ENCODE measurements around the gene SGCA. TPM values are rescaled to one million over a fixed set of nuclear protein-coding genes. Genes with fewer than 3 reads are reported as not detected.

Gene SGCA
- total RNA-seq, 4 donors from 2014 or later: 2.1 to 5.8 (median 4.0) TPM

GRCh38 chr17:50177983-50178834 lies 12.4 kb downstream of the SGCA start:
- no peaks in the 10 kb centered on the region for H3K36me3 ChIP-seq
- no peak for DNase-seq (ENCODE audit: low spot score in 2 of 2)

GRCh38 chr17:50180111-50180510 lies 14.3 kb downstream of the SGCA start:
- Histone ChIP-seq H3K9me3 (no peaks in the 10 kb centered on the region), H3K27me3 (no peaks in the 10 kb centered on the region), H3K4me3 (no peak overlapping the region), H3K36me3 (no peaks in the 10 kb centered on the region), H3K4me1 (peaks cover 71% of the 10 kb centered on the region), H3K27ac (no peak overlapping the region)
- whole genome bisulfite sequencing: 86% methylated on average over 4 of the region's 4 CpGs
- DNase-seq (ENCODE audit: low spot score in 2 of 2): no peak
- TF ChIP-seq POLR2A (IDR thresholded peaks at IDR 0.05): no peak
- no peak for TF ChIP-seq CTCF (IDR thresholded peaks at IDR 0.05)
- TF ChIP-seq EP300 (IDR thresholded peaks at IDR 0.05): no peak
- no peak for TF ChIP-seq POLR2AphosphoS5 (IDR thresholded peaks at IDR 0.05)

More at GRCh38 chr17:50177983-50178834, 12.4 kb downstream of the SGCA start:
- Histone ChIP-seq H3K4me3 (no peak overlapping the region), H3K27me3 (no peaks in the 10 kb centered on the region), H3K27ac (peak overlapping the region; percentile 74), H3K9me3 (no peaks in the 10 kb centered on the region), H3K4me1 (peaks cover 55% of the 10 kb centered on the region)
- TF ChIP-seq EP300 (IDR thresholded peaks at IDR 0.05): no peak
- TF ChIP-seq CTCF (IDR thresholded peaks at IDR 0.05): peak; percentile 13 to 35
- 11% methylated on average over 14 of the region's 22 CpGs for WGBS

GRCh38 chr17:50180620-50181019 lies 14.8 kb downstream of the SGCA start:
- H3K9me3 ChIP-seq: no peaks in the 10 kb centered on the region
- WGBS: 86% methylated on average over 12 of the region's 12 CpGs
- H3K36me3 ChIP-seq: no peaks in the 10 kb centered on the region
- no peak overlapping the region for H3K4me3 ChIP-seq
- no peak for TF ChIP-seq EP300 (IDR thresholded peaks at IDR 0.05)
- TF ChIP-seq CTCF (IDR thresholded peaks at IDR 0.05): no peak
- TF ChIP-seq POLR2A (IDR thresholded peaks at IDR 0.05): no peak
- no peak for TF ChIP-seq POLR2AphosphoS5 (IDR thresholded peaks at IDR 0.05)
- no peaks in the 10 kb centered on the region for H3K27me3 ChIP-seq
- peaks cover 73% of the 10 kb centered on the region for H3K4me1 ChIP-seq
- DNase-seq (ENCODE audit: low spot score in 2 of 2): no peak
- H3K27ac ChIP-seq: no peak overlapping the region

GRCh38 chr17:50181144-50181543 lies 15.3 kb downstream of the SGCA start:
- Histone ChIP-seq H3K4me3 (no peak overlapping the region), H3K4me1 (peaks cover 69% of the 10 kb centered on the region), H3K36me3 (peaks cover 5% of the 10 kb centered on the region), H3K9me3 (no peaks in the 10 kb centered on the region), H3K27ac (peak overlapping the region; percentile 15), H3K27me3 (no peaks in the 10 kb centered on the region)
- TF ChIP-seq POLR2A (IDR thresholded peaks at IDR 0.05) (no peak), CTCF (IDR thresholded peaks at IDR 0.05) (no peak), POLR2AphosphoS5 (IDR thresholded peaks at IDR 0.05) (no peak), EP300 (IDR thresholded peaks at IDR 0.05) (no peak)
- no peak for DNase-seq (ENCODE audit: low spot score in 2 of 2)
- 77% methylated on average over 13 of the region's 13 CpGs for WGBS

Data from suprapubic skin (tissue), 4 donors.